GM12878 (cell line): ENCODE data around the gene NUP107. TPM values are rescaled to one million over a fixed set of nuclear protein-coding genes. Genes with fewer than 3 reads are reported as not detected.

Source experiments
- ATAC-seq: fragments of 200-7000 bp; cut with Tn5 transposase; 3 replicates; pipeline ENCODE4 v1.9.1; 2020; ENCODE audit warnings: mild to moderate bottlenecking, moderate library complexity
- BruUV-seq: library from RNA; stranded (reverse); fragments of 400-500 nt; replicated peaks from 2 replicates; lab custom pipeline; 2021; lab: Mats Ljungman, UMichigan
- CTCF ChIA-PET: fragments of 300-600 bp; sonication (Branson Sonifier 250); formaldehyde crosslinking; extraction: SDS; loops from one replicate; lab custom pipeline; 2021; ENCODE audit warnings: inconsistent platforms; lab: Yijun Ruan, JAX
- POLR2A ChIA-PET: fragments of 350-600 bp; formaldehyde crosslinking; extraction: SDS; loops from one replicate; lab custom pipeline; 2021; ENCODE audit warnings: inconsistent platforms; lab: Charles Lee
- RAD21 ChIA-PET: fragments of 300-600 bp; sonication (Branson Sonifier 250); formaldehyde crosslinking; loops from one replicate; lab custom pipeline; 2023; ENCODE audit warnings: antibody characterized with exemption; ENCODE audit not compliant: unreplicated experiment; lab: Charles Lee
- SMC1A ChIA-PET: fragments of 300-600 bp; sonication (Branson Sonifier 250); formaldehyde crosslinking; loops from one replicate; lab custom pipeline; 2023; ENCODE audit not compliant: unreplicated experiment, uncharacterized antibody; lab: Charles Lee
- DNase-seq: peaks from one replicate; pipeline ENCODE4 v3.0.0-alpha.2; 2011; ENCODE audit warnings: low read depth, low spot score
- FAIRE-seq: peaks from 3 replicates; lab custom pipeline; 2011; peaks lifted over from hg19 to GRCh38; lab: Jason Lieb, UNC
- H2AFZ ChIP-seq: 2 replicates; pipeline ENCODE4 v1.6.0; 2011; ENCODE audit warnings: low read depth, low read length, control low read depth; ENCODE audit not compliant: control insufficient read depth
- H3K27ac ChIP-seq: 2 replicates; pipeline ENCODE4 v1.5.1; 2011; ENCODE audit warnings: control low read depth; ENCODE audit not compliant: control insufficient read depth, insufficient read depth
- H3K27me3 ChIP-seq, 2 experiments: replicated peaks in 1 of 2; 2 replicates each; pipeline versions ENCODE4 v1.6.0 to v1.6.1; 2011; ENCODE audit warnings: low read length in 1 of 2; ENCODE audit not compliant: control insufficient read depth in 2 of 2, insufficient read depth in 2 of 2
- H3K36me3 ChIP-seq, 2 experiments: 2 replicates each; pipeline ENCODE4 v1.5.1; 2011; ENCODE audit warnings: low read length in 1 of 2; ENCODE audit not compliant: control insufficient read depth in 2 of 2, insufficient read depth in 2 of 2
- H3K4me1 ChIP-seq: 2 replicates; pipeline ENCODE4 v1.6.1; 2011; ENCODE audit warnings: mild to moderate bottlenecking, low read length, moderate library complexity, mixed read lengths; ENCODE audit not compliant: control insufficient read depth, insufficient read depth
- H3K4me2 ChIP-seq: 2 replicates; pipeline ENCODE4 v1.6.0; 2011; ENCODE audit warnings: control low read depth; ENCODE audit not compliant: control insufficient read depth, insufficient read depth
- H3K4me3 ChIP-seq: fragments of 200-600 bp; sonication (generic); 2 replicates; pipeline ENCODE4 v1.5.1; 2016
- H3K79me2 ChIP-seq: 2 replicates; pipeline ENCODE4 v1.6.0; 2011; ENCODE audit warnings: low read length; ENCODE audit not compliant: control insufficient read depth, insufficient read depth
- H3K9ac ChIP-seq: 2 replicates; pipeline ENCODE4 v1.8.0; 2011; ENCODE audit warnings: low read length, control low read depth, mixed read lengths; ENCODE audit not compliant: control insufficient read depth, insufficient read depth
- H3K9me3 ChIP-seq: replicated peaks from 3 replicates; pipeline ENCODE4 v1.5.1; 2011; ENCODE audit warnings: mild to moderate bottlenecking, low read length; ENCODE audit not compliant: control insufficient read depth, insufficient read depth
- H4K20me1 ChIP-seq: 2 replicates; pipeline ENCODE4 v1.6.0; 2011; ENCODE audit not compliant: control insufficient read depth, insufficient read depth
- CREB1 ChIP-seq: IDR thresholded peaks from 2 replicates; pipeline ENCODE4 v1.6.1; 2012; ENCODE audit warnings: low read depth, mild to moderate bottlenecking, inconsistent platforms
- CTCF ChIP-seq, 3 experiments: IDR thresholded peaks in 2 of 3; conservative IDR thresholded peaks in 1 of 3; 2 replicates each; pipeline ENCODE4 v1.5.1; 2011; ENCODE audit warnings: low read depth in 3 of 3, low read length in 3 of 3, mild to moderate bottlenecking in 3 of 3, control low read depth in 2 of 3, moderate library complexity in 2 of 3, inconsistent platforms in 1 of 3, mixed read lengths in 1 of 3; ENCODE audit not compliant: control insufficient read depth in 2 of 3, insufficient read depth in 1 of 3; ENCODE audit errors: extremely low read depth in 1 of 3
- ETV6 ChIP-seq, 2 experiments: fragments of 450-650 bp in 1 of 2; IDR thresholded peaks in 1 of 2; conservative IDR thresholded peaks in 1 of 2; 2 replicates each; pipeline ENCODE4 v1.6.1; 2014; ENCODE audit warnings: antibody characterized with exemption in 1 of 2, borderline replicate concordance in 1 of 2, low read depth in 1 of 2, mild to moderate bottlenecking in 1 of 2, moderate library complexity in 1 of 2
- PML ChIP-seq: IDR thresholded peaks from 2 replicates; pipeline ENCODE4 v1.6.1; 2012; ENCODE audit warnings: low read length, inconsistent platforms
- RUNX3 ChIP-seq: IDR thresholded peaks from 2 replicates; pipeline ENCODE4 v1.6.1; 2012; ENCODE audit warnings: low read length, inconsistent platforms
- SRF ChIP-seq, 2 experiments: IDR thresholded peaks; 2 replicates each; pipeline ENCODE4 v1.6.1; 2011; ENCODE audit warnings: low read depth in 2 of 2, low read length in 2 of 2, mild to moderate bottlenecking in 1 of 2, moderate library complexity in 1 of 2
- TCF12 ChIP-seq: IDR thresholded peaks from 2 replicates; pipeline ENCODE4 v1.6.1; 2011; ENCODE audit warnings: low read depth, mild to moderate bottlenecking, low read length
- WGBS: methylation state at CpG from one replicate; pipeline ENCODE4 v1.1.6; 2016; ENCODE audit warnings: low lambda C conversion rate; ENCODE audit not compliant: insufficient replicate concordance, insufficient coverage; ENCODE audit errors: missing lambda C conversion rate; 5-methylcytosine and 5-hydroxymethylcytosine counted together
- in situ Hi-C: fragments of 300-500 bp; cut with MboI; formaldehyde crosslinking; loops from 9 replicates; pipeline ENCODE4 v1.14.3; 2018; ENCODE audit warnings: mixed read lengths
- intact Hi-C: fragments of 100-400 bp; cut with micrococcal nuclease; formaldehyde crosslinking; loops from one replicate; pipeline ENCODE4 v1.14.2; 2022; ENCODE audit not compliant: unreplicated experiment
- polyA plus RNA-seq, 11 experiments: library from polyadenylated mRNA; depleted of rRNA in 4 of 11; unstranded in 6 of 11; stranded (reverse) in 5 of 11; fragments of >200 nt; fragmentation: Nextera tagmentation in 4 of 11; fragmentation: Illumina TruSeq in 1 of 11; extraction: Ambion mirVana in 4 of 11; extraction: Trizol in 1 of 11; gene quantifications; 1 replicate in 1 of 11; 2 replicates in 10 of 11; pipeline versions ENCODE4 v1.2.1 to v1.2.3, GENCODE V29; 2011 to 2016; ENCODE audit warnings: inconsistent platforms in 2 of 11, missing spikeins in 2 of 11, low read depth in 1 of 11
- total RNA-seq, 4 experiments: library from RNA; depleted of rRNA in 3 of 4; stranded (reverse); fragments of >200 nt in 3 of 4; fragmentation: Illumina TruSeq in 1 of 4; extraction: Trizol in 1 of 4; gene quantifications; 2 replicates each; pipeline versions ENCODE4 v1.2.1 to v1.2.3, GENCODE V29; 2013 to 2021

The NUP107 gene
- total and polyA plus RNA-seq, 10 of the 15 experiments (the other 5 are each of a cell fraction or from before 2014, with no cell fraction given) = 73.4 to 132 (median 92.4) TPM

DNA sequence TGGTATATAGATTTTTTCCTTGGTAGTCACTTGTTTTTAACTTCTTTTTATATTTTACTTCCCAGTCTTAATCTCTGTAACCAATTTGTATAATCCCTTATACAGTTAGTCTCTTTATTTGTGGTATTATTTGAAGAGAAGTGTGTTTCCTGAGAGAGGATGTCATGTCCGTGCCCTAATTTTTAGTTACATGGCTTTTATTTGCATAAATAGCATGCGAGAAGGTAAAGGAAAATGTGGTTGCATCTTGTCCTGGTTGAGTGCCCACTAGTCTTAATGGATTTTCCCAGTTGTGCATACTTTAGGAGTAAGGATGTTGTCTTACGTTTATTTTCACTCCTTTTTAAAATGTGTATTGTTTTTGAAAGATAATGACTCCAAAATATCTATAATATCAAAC lies 48.6 kb upstream of the NUP107 start:
- H3K9me3 ChIP-seq = no peaks in the 10 kb centered on the region
- no peak for DNase-seq
- no peaks in the 10 kb centered on the region for H3K27me3 ChIP-seq
- no peaks in the 10 kb centered on the region; a peak in 1 of 4 replicates for H3K36me3 ChIP-seq
- POLR2A ChIA-PET = interaction anchor here (0.6 to 1.5 kb wide), 6 partner anchors 26 to 227 kb away, joined by 3 to 8 read pairs (median 4); no protein-coding TSS in a partner anchor
- SMC1A ChIA-PET = interaction anchor here (1.1 to 2.7 kb wide), 2 partner anchors 9 to 187 kb away, joined by 3 to 17 read pairs; no protein-coding TSS in a partner anchor
- H3K27ac ChIP-seq = peak overlapping the region; percentile 40
- TF ChIP-seq ETV6 (conservative IDR thresholded peaks at IDR 0.05 in 1 of 2, IDR thresholded peaks at IDR 0.05 in 1 of 2; ENCODE audit: borderline replicate concordance in 1 of 2, low read depth in 1 of 2) (no peak), RUNX3 (0 out of 2 replicates have a peak, but pooled peaks have one; percentile 22), TCF12 (no peak)
- TF ChIP-seq, all 136 proteins: peak for 1
- Histone ChIP-seq H3K4me3 (no peak overlapping the region), H2AFZ (no peak overlapping the region), H3K79me2 (peaks cover 95% of the 10 kb centered on the region), H3K9ac (no peak overlapping the region), H3K4me1 (peaks cover 24% of the 10 kb centered on the region), H3K4me2 (peak overlapping the region; percentile 51; the same call in 1 of the 2 replicates), H4K20me1 (0 out of 2 replicates have a peak, but pooled peaks cover 3% of the 10 kb centered on the region)
- ATAC-seq (no peak), FAIRE-seq (no peak)
- WGBS = 25% methylated on average over 3 of the region's 3 CpGs
- intact Hi-C loops = no loop called here
- ChIA-PET CTCF (interaction anchor here (0.6 kb wide), 1 partner anchor 23 kb away, joined by 4 read pairs; no protein-coding TSS in a partner anchor), RAD21 (interaction anchor here (0.6 to 1.2 kb wide), 3 partner anchors 26 to 276 kb away, joined by 3 to 5 read pairs (median 3); no protein-coding TSS in a partner anchor)
- in situ Hi-C loops = no loop called here
- no TSS peak for BruUV-seq

GRCh38 chr12:68638721-68639395 lies 47.9 kb upstream of the NUP107 start:
- H3K27ac ChIP-seq = peak overlapping the region; percentile 50; the same call in 1 of the 2 replicates
- ChIA-PET RAD21 (interaction anchor here (0.7 to 2.1 kb wide), 7 partner anchors 10 to 223 kb away, joined by 3 to 8 read pairs (median 4); partner anchors contain the start of gene RAP1B), SMC1A (interaction anchor here (0.8 to 3.3 kb wide), 15 partner anchors 10 to 280 kb away, joined by 3 to 26 read pairs (median 5); no protein-coding TSS in a partner anchor), CTCF (interaction anchor here (0.6 to 1.7 kb wide), 4 partner anchors 9 to 23 kb away, joined by 3 to 7 read pairs (median 5); no protein-coding TSS in a partner anchor), POLR2A (interaction anchor here (0.6 to 2.3 kb wide), 8 partner anchors 9 to 49 kb away, joined by 3 to 12 read pairs (median 4); partner anchors contain the start of gene RAP1B)
- H3K36me3 ChIP-seq = no peaks in the 10 kb centered on the region; a peak in 1 of 4 replicates
- ATAC-seq (peak; percentile 22), FAIRE-seq (peak; percentile 13), DNase-seq (no peak)
- in situ Hi-C loops = no loop called here
- no peak overlapping the region for H3K4me3 ChIP-seq
- intact Hi-C loops = no loop called here
- no TSS peak for BruUV-seq
- WGBS = 18% methylated on average over 12 of the region's 12 CpGs
- H3K4me1 ChIP-seq = peaks cover 17% of the 10 kb centered on the region
- H3K9me3 ChIP-seq = no peaks in the 10 kb centered on the region
- H3K9ac ChIP-seq = no peak overlapping the region
- peak overlapping the region; percentile 7; the same call in 1 of the 2 replicates for H3K4me2 ChIP-seq
- no peak overlapping the region for H2AFZ ChIP-seq
- no peaks in the 10 kb centered on the region for H3K27me3 ChIP-seq
- H4K20me1 ChIP-seq = 0 out of 2 replicates have a peak, but pooled peaks cover 3% of the 10 kb centered on the region
- peaks cover 95% of the 10 kb centered on the region for H3K79me2 ChIP-seq
- TF ChIP-seq CTCF (IDR thresholded peaks at IDR 0.05 in 2 of 3, conservative IDR thresholded peaks at IDR 0.05 in 1 of 3; ENCODE audit: control insufficient read depth in 2 of 3, extremely low read depth in 1 of 3, insufficient read depth in 1 of 3, low read depth in 3 of 3, low read length in 3 of 3) = no peak
- no peak for TF ChIP-seq CREB1
- no peak for TF ChIP-seq SRF (IDR thresholded peaks at IDR 0.05; ENCODE audit: low read depth in 2 of 2, low read length in 2 of 2)
- no peak for TF ChIP-seq PML
